GM12878 (cell line): Measurements from ENCODE around the gene ZYX.

ENCODE experiments used
- CBX3 ChIP-seq: fragments of 200-600 bp; sonication (generic); IDR thresholded peaks from 2 replicates; pipeline ENCODE4 v1.6.1; 2016; ENCODE audit warnings: low read depth, borderline replicate concordance
- CBX5 ChIP-seq: sonication (generic); IDR thresholded peaks from 2 replicates; pipeline ENCODE4 v1.6.1; 2016; ENCODE audit warnings: low read depth, moderate library complexity, mild to moderate bottlenecking, inconsistent platforms
- CTCF ChIP-seq, 3 experiments: IDR thresholded peaks in 2 of 3; conservative IDR thresholded peaks in 1 of 3; 2 replicates each; pipeline ENCODE4 v1.5.1; 2011; ENCODE audit warnings: low read depth in 3 of 3, low read length in 3 of 3, mild to moderate bottlenecking in 3 of 3, control low read depth in 2 of 3, moderate library complexity in 2 of 3, inconsistent platforms in 1 of 3, mixed read lengths in 1 of 3; ENCODE audit not compliant: control insufficient read depth in 2 of 3, insufficient read depth in 1 of 3; ENCODE audit errors: extremely low read depth in 1 of 3
- E4F1 ChIP-seq: fragments of 450-650 bp; IDR thresholded peaks from 2 replicates; pipeline ENCODE4 v1.6.1; 2018; ENCODE audit warnings: borderline replicate concordance, mild to moderate bottlenecking; ENCODE audit not compliant: partially characterized antibody
- ELK1 ChIP-seq: IDR thresholded peaks from 2 replicates; pipeline ENCODE4 v1.6.1; 2012; ENCODE audit warnings: low read depth, low read length, improper control_type of control experiment
- HDAC2 ChIP-seq: fragments of 200-600 bp; sonication (generic); IDR thresholded peaks from 2 replicates; pipeline ENCODE4 v1.6.1; 2017
- POLR2A ChIP-seq: IDR thresholded peaks from 2 replicates; pipeline ENCODE4 v1.6.1; 2011; ENCODE audit warnings: low read depth, mild to moderate bottlenecking, low read length
- REST ChIP-seq: IDR thresholded peaks from 2 replicates; pipeline ENCODE4 v1.6.1; 2012; ENCODE audit warnings: mild to moderate bottlenecking, low read depth, low read length
- RFX5 ChIP-seq: IDR thresholded peaks from 2 replicates; pipeline ENCODE4 v1.6.1; 2011; ENCODE audit warnings: low read depth, low read length, improper control_type of control experiment

GRCh38 chr7:143337216-143337615 lies 43.9 kb upstream of the ZYX start:
- TF ChIP-seq ELK1 (no peak), REST (no peak), CTCF (IDR thresholded peaks at IDR 0.05 in 2 of 3, conservative IDR thresholded peaks at IDR 0.05 in 1 of 3; ENCODE audit: control insufficient read depth in 2 of 3, extremely low read depth in 1 of 3, insufficient read depth in 1 of 3, low read depth in 3 of 3, low read length in 3 of 3) (no peak), CBX5 (no peak), RFX5 (no peak), POLR2A (no peak), HDAC2 (no peak), CBX3 (no peak), E4F1 (no peak)
